Naive B cell (primary cell): ENCODE results near the gene MYO3B. TPM values are rescaled to one million over a fixed set of nuclear protein-coding genes. Genes with fewer than 3 reads are reported as not detected.
A peak's percentile ranks its signal among the peaks of the same experiment; 100 is the strongest.

Experiments used
- ATAC-seq, 2 donors: fragments of 150-1000 bp; cut with Tn5 transposase; 2 replicates each; pipeline ENCODE4 v1.10.0; 2021; ENCODE audit warnings: low read depth in 2 of 2, mild to moderate bottlenecking in 2 of 2, moderate library complexity in 2 of 2
- DNase-seq: peaks from one replicate; pipeline ENCODE4 v3.0.0; 2022
- H3K27ac Mint-ChIP-seq, 6 donors: one replicate each; pipeline ENCODE4 v1.8.0; 2020 to 2022; ENCODE audit warnings: mild to moderate bottlenecking in 6 of 6, mixed read lengths in 6 of 6, moderate library complexity in 5 of 6, inconsistent platforms in 2 of 6
- H3K27me3 Mint-ChIP-seq, 3 donors: one replicate each; pipeline ENCODE4 v1.8.0; 2021 to 2022; ENCODE audit warnings: mixed read lengths in 3 of 3, mild to moderate bottlenecking in 1 of 3
- H3K36me3 Mint-ChIP-seq, 2 donors: one replicate each; pipeline ENCODE4 v1.8.0; 2020 to 2022; ENCODE audit warnings: mixed read lengths in 2 of 2, inconsistent platforms in 1 of 2, mild to moderate bottlenecking in 1 of 2
- H3K4me1 Mint-ChIP-seq, 3 donors: one replicate each; pipeline ENCODE4 v1.8.0; 2020 to 2022; ENCODE audit warnings: mixed read lengths in 3 of 3, inconsistent platforms in 1 of 3, mild to moderate bottlenecking in 1 of 3, moderate library complexity in 1 of 3
- H3K4me3 Mint-ChIP-seq, 8 donors: one replicate each; pipeline ENCODE4 v1.8.0; 2020 to 2022; ENCODE audit warnings: mild to moderate bottlenecking in 8 of 8, mixed read lengths in 8 of 8, moderate library complexity in 8 of 8, inconsistent platforms in 2 of 8
- H3K9me3 Mint-ChIP-seq, 7 donors: one replicate each; pipeline ENCODE4 v1.8.0; 2020 to 2022; ENCODE audit warnings: mixed read lengths in 7 of 7, mild to moderate bottlenecking in 5 of 7, inconsistent platforms in 2 of 7, moderate library complexity in 1 of 7
- polyA plus RNA-seq, 6 donors: library from polyadenylated mRNA; unstranded; fragments of 300-500 nt; fragmentation: Illumina TruSeq; gene quantifications; one replicate each; pipeline ENCODE4 v1.2.3, GENCODE V29; 2021; ENCODE audit warnings: low read depth in 6 of 6

Gene MYO3B
- polyA plus RNA-seq, 6 donors from 2014 or later = not detected

- no peak for ATAC-seq
- no peaks in the 10 kb centered on the region for H3K36me3 Mint-ChIP-seq
- H3K27ac Mint-ChIP-seq = no peak overlapping the region
- H3K4me3 Mint-ChIP-seq = no peak overlapping the region
- H3K4me1 Mint-ChIP-seq = peaks cover 0 to 8% (median 2%) of the 10 kb centered on the region in 3 donors
- H3K9me3 Mint-ChIP-seq = no peaks in the 10 kb centered on the region
- H3K27me3 Mint-ChIP-seq = peaks cover 32 to 44% (median 34%) of the 10 kb centered on the region in 3 donors
- DNase-seq = no peak
Observed at GRCh38 chr2:170368370-170368769, 190.4 kb downstream of the MYO3B start.

- H3K4me3 Mint-ChIP-seq = no peak overlapping the region
- no peaks in the 10 kb centered on the region for H3K36me3 Mint-ChIP-seq
- H3K27ac Mint-ChIP-seq = no peak overlapping the region
- ATAC-seq (no peak), DNase-seq (no peak)
- H3K27me3 Mint-ChIP-seq = peaks cover 39 to 48% (median 42%) of the 10 kb centered on the region in 3 donors
- H3K9me3 Mint-ChIP-seq = no peaks in the 10 kb centered on the region
- peaks cover 0 to 8% (median 2%) of the 10 kb centered on the region in 3 donors for H3K4me1 Mint-ChIP-seq
Observed at GRCh38 chr2:170369228-170369627, 191.3 kb downstream of the MYO3B start.

GRCh38 chr2:170369894-170370293 is 191.9 kb downstream of the MYO3B start:
- DNase-seq (no peak), ATAC-seq (no peak)
- Mint-ChIP-seq H3K4me3 (no peak overlapping the region), H3K4me1 (peaks cover 0 to 8% (median 2%) of the 10 kb centered on the region in 3 donors), H3K27ac (no peak overlapping the region), H3K9me3 (no peaks in the 10 kb centered on the region), H3K36me3 (no peaks in the 10 kb centered on the region), H3K27me3 (peaks cover 40 to 49% (median 44%) of the 10 kb centered on the region in 3 donors)

- no peak for ATAC-seq
- H3K4me3 Mint-ChIP-seq = no peak overlapping the region
- no peak for DNase-seq
- H3K9me3 Mint-ChIP-seq = no peaks in the 10 kb centered on the region
- no peaks in the 10 kb centered on the region for H3K36me3 Mint-ChIP-seq
- H3K27me3 Mint-ChIP-seq = peaks cover 32 to 42% (median 37%) of the 10 kb centered on the region in 3 donors
- peaks cover 0 to 8% (median 2%) of the 10 kb centered on the region in 3 donors for H3K4me1 Mint-ChIP-seq
- H3K27ac Mint-ChIP-seq = no peak overlapping the region
Observed at GRCh38 chr2:170371231-170371998, 193.5 kb downstream of the MYO3B start.

GRCh38 chr2:170375192-170375591 is 197.2 kb downstream of the MYO3B start:
- H3K27ac Mint-ChIP-seq = no peak overlapping the region
- H3K4me3 Mint-ChIP-seq = no peak overlapping the region
- ATAC-seq (no peak), DNase-seq (no peak)
- peaks cover 0 to 8% (median 2%) of the 10 kb centered on the region in 3 donors for H3K4me1 Mint-ChIP-seq
- peaks cover 23 to 32% (median 25%) of the 10 kb centered on the region in 3 donors for H3K27me3 Mint-ChIP-seq
- H3K36me3 Mint-ChIP-seq = no peaks in the 10 kb centered on the region
- H3K9me3 Mint-ChIP-seq = no peaks in the 10 kb centered on the region

GRCh38 chr2:170377500-170378207 is 199.7 kb downstream of the MYO3B start:
- H3K9me3 Mint-ChIP-seq = no peaks in the 10 kb centered on the region
- ATAC-seq (no peak), DNase-seq (no peak)
- peaks cover 18 to 23% (median 22%) of the 10 kb centered on the region in 3 donors for H3K27me3 Mint-ChIP-seq
- no peaks in the 10 kb centered on the region for H3K36me3 Mint-ChIP-seq
- no peak overlapping the region for H3K27ac Mint-ChIP-seq
- no peak overlapping the region for H3K4me3 Mint-ChIP-seq
- H3K4me1 Mint-ChIP-seq = no peaks in the 10 kb centered on the region

- Mint-ChIP-seq H3K27me3 (peaks cover 0 to 12% (median 11%) of the 10 kb centered on the region in 3 donors), H3K36me3 (no peaks in the 10 kb centered on the region), H3K4me1 (no peaks in the 10 kb centered on the region), H3K4me3 (no peak overlapping the region), H3K9me3 (no peaks in the 10 kb centered on the region), H3K27ac (no peak overlapping the region)
- DNase-seq (no peak), ATAC-seq (no peak)
Observed at GRCh38 chr2:170380267-170380666, 202.3 kb downstream of the MYO3B start.

GRCh38 chr2:170381678-170382077 is 203.7 kb downstream of the MYO3B start:
- no peaks in the 10 kb centered on the region for H3K36me3 Mint-ChIP-seq
- H3K4me1 Mint-ChIP-seq = no peaks in the 10 kb centered on the region
- DNase-seq (no peak), ATAC-seq (no peak)
- H3K27me3 Mint-ChIP-seq = peaks cover 6 to 17% (median 10%) of the 10 kb centered on the region in 3 donors
- no peak overlapping the region for H3K27ac Mint-ChIP-seq
- H3K4me3 Mint-ChIP-seq = no peak overlapping the region
- no peaks in the 10 kb centered on the region for H3K9me3 Mint-ChIP-seq

GRCh38 chr2:170386554-170386953 is 208.6 kb downstream of the MYO3B start:
- H3K36me3 Mint-ChIP-seq = no peaks in the 10 kb centered on the region
- no peaks in the 10 kb centered on the region for H3K4me1 Mint-ChIP-seq
- DNase-seq = no peak
- H3K27me3 Mint-ChIP-seq = peaks cover 16 to 36% (median 32%) of the 10 kb centered on the region in 3 donors
- ATAC-seq = no peak
- no peaks in the 10 kb centered on the region for H3K9me3 Mint-ChIP-seq
- no peak overlapping the region for H3K4me3 Mint-ChIP-seq
- H3K27ac Mint-ChIP-seq = no peak overlapping the region

GRCh38 chr2:170391018-170391417 is 213.1 kb downstream of the MYO3B start:
- Mint-ChIP-seq H3K9me3 (no peaks in the 10 kb centered on the region), H3K36me3 (no peaks in the 10 kb centered on the region), H3K27me3 (peaks cover 23 to 49% (median 44%) of the 10 kb centered on the region in 3 donors), H3K4me3 (no peak overlapping the region), H3K27ac (peak overlapping the region in 1 of 6 donors; percentile 5), H3K4me1 (no peaks in the 10 kb centered on the region)
- DNase-seq (no peak), ATAC-seq (no peak)

GRCh38 chr2:170391697-170392096 is 213.8 kb downstream of the MYO3B start:
- no peaks in the 10 kb centered on the region for H3K36me3 Mint-ChIP-seq
- no peak overlapping the region for H3K4me3 Mint-ChIP-seq
- peaks cover 23 to 44% (median 43%) of the 10 kb centered on the region in 3 donors for H3K27me3 Mint-ChIP-seq
- no peak overlapping the region for H3K27ac Mint-ChIP-seq
- no peak for ATAC-seq
- H3K9me3 Mint-ChIP-seq = no peaks in the 10 kb centered on the region
- H3K4me1 Mint-ChIP-seq = no peaks in the 10 kb centered on the region
- no peak for DNase-seq

GRCh38 chr2:170393861-170394498 is 216.0 kb downstream of the MYO3B start:
- no peak for DNase-seq
- no peak overlapping the region for H3K4me3 Mint-ChIP-seq
- no peak overlapping the region for H3K27ac Mint-ChIP-seq
- no peaks in the 10 kb centered on the region for H3K4me1 Mint-ChIP-seq
- no peaks in the 10 kb centered on the region for H3K9me3 Mint-ChIP-seq
- H3K27me3 Mint-ChIP-seq = peaks cover 26 to 45% (median 42%) of the 10 kb centered on the region in 3 donors
- H3K36me3 Mint-ChIP-seq = no peaks in the 10 kb centered on the region
- no peak for ATAC-seq

- peak overlapping the region in 1 of 6 donors; percentile 21 for H3K27ac Mint-ChIP-seq
- no peaks in the 10 kb centered on the region for H3K4me1 Mint-ChIP-seq
- no peak overlapping the region for H3K4me3 Mint-ChIP-seq
- H3K27me3 Mint-ChIP-seq = peaks cover 29 to 48% (median 43%) of the 10 kb centered on the region in 3 donors
- DNase-seq = no peak
- H3K9me3 Mint-ChIP-seq = no peaks in the 10 kb centered on the region
- no peak for ATAC-seq
- H3K36me3 Mint-ChIP-seq = no peaks in the 10 kb centered on the region
Observed at GRCh38 chr2:170394641-170395387, 216.9 kb downstream of the MYO3B start.
